Right atrium auricular region (tissue), 2 donors: ENCODE data around the gene CC2D1A. TPM values are rescaled to one million over a fixed set of nuclear protein-coding genes. Genes with fewer than 3 reads are reported as not detected.
A peak's percentile ranks its signal among the peaks of the same experiment; 100 is the strongest.
"Not testable (repeated sequence)": the region's sequence is repeated elsewhere in the genome, so short reads cannot be mapped to it uniquely, and the experiment has no call there.

ENCODE experiments used
- DNase-seq: peaks from one replicate; pipeline ENCODE4 v3.0.0-alpha.2; 2019; ENCODE audit warnings: low spot score
- H3K27ac ChIP-seq, 2 donors: fragments of 200-600 bp; sonication (generic); 1 replicate in 1 of 2; 2 replicates in 1 of 2; pipeline ENCODE4 v1.5.1; 2016 to 2019
- H3K27me3 ChIP-seq, 2 donors: fragments of 200-600 bp; sonication (generic); one replicate each; pipeline versions ENCODE4 v1.5.1 to v1.6.0; 2017 to 2019
- H3K36me3 ChIP-seq: fragments of 200-600 bp; sonication (generic); one replicate; pipeline ENCODE4 v1.5.1; 2016
- H3K4me1 ChIP-seq, 2 donors: fragments of 200-600 bp; sonication (generic); one replicate each; pipeline versions ENCODE4 v1.5.1 to v1.6.0; 2017 to 2019
- H3K4me3 ChIP-seq, 2 donors: fragments of 200-600 bp; sonication (generic); 1 replicate in 1 of 2; 2 replicates in 1 of 2; pipeline ENCODE4 v1.5.1; 2017 to 2019; ENCODE audit warnings: mild to moderate bottlenecking in 1 of 2, moderate library complexity in 1 of 2
- H3K9me3 ChIP-seq, 2 donors: fragments of 200-600 bp; sonication (generic); one replicate each; pipeline ENCODE4 v1.5.1; 2019
- total RNA-seq, 2 donors: library from RNA; depleted of rRNA; stranded (reverse); fragments of >200 nt; gene quantifications; one replicate each; pipeline ENCODE4 v1.1.0, GENCODE V29; 2016
- TF ChIP-seq, protein P1 (sequence below), 2 donors: fragments of 200-600 bp; sonication (generic); IDR thresholded peaks; one replicate each; pipeline ENCODE4 v1.5.1; 2019; ENCODE audit warnings: antibody characterized with exemption in 2 of 2

CC2D1A gene
- total RNA-seq, 2 donors from 2014 or later = 16.1 to 22.6 TPM

GRCh38 chr19:13972368-13973155, 66.6 kb downstream of the CC2D1A start:
- Histone ChIP-seq H3K27me3 (no peaks in the 10 kb centered on the region), H3K36me3 (peaks cover 37% of the 10 kb centered on the region), H3K4me1 (peaks cover 0 to 21% of the 10 kb centered on the region in 2 donors), H3K27ac (no peak overlapping the region), H3K9me3 (no peaks in the 10 kb centered on the region), H3K4me3 (no peak overlapping the region)
- TF ChIP-seq, protein P1, sequence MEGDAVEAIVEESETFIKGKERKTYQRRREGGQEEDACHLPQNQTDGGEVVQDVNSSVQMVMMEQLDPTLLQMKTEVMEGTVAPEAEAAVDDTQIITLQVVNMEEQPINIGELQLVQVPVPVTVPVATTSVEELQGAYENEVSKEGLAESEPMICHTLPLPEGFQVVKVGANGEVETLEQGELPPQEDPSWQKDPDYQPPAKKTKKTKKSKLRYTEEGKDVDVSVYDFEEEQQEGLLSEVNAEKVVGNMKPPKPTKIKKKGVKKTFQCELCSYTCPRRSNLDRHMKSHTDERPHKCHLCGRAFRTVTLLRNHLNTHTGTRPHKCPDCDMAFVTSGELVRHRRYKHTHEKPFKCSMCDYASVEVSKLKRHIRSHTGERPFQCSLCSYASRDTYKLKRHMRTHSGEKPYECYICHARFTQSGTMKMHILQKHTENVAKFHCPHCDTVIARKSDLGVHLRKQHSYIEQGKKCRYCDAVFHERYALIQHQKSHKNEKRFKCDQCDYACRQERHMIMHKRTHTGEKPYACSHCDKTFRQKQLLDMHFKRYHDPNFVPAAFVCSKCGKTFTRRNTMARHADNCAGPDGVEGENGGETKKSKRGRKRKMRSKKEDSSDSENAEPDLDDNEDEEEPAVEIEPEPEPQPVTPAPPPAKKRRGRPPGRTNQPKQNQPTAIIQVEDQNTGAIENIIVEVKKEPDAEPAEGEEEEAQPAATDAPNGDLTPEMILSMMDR (IDR thresholded peaks at IDR 0.05) = no peak
- DNase-seq = no peak

DNA sequence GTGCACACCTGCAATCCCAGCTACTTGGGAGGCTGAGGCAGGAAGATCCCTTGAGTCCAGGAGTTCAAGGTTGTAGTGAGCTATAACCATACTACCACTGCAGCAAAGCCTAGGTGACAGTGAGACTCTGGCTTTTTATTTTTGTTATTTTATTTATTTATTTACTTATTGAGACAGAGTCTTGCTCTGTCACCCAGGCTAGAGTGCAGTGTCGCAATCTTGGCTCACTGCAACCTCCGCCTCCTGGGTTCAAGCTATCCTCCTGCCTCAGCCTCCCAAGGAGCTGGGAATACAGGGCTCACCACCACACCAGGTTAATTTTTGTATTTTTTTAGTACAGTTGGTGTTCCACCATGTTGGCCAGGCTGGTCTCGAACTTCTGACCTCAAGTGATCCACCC, 67.5 kb downstream of the CC2D1A start:
- H3K4me1 ChIP-seq = peaks cover 0 to 30% of the 10 kb centered on the region in 2 donors
- H3K36me3 ChIP-seq = peaks cover 28% of the 10 kb centered on the region
- H3K4me3 ChIP-seq, H3K27me3 ChIP-seq, H3K9me3 ChIP-seq, DNase-seq, H3K27ac ChIP-seq: not testable (repeated sequence)

DNA sequence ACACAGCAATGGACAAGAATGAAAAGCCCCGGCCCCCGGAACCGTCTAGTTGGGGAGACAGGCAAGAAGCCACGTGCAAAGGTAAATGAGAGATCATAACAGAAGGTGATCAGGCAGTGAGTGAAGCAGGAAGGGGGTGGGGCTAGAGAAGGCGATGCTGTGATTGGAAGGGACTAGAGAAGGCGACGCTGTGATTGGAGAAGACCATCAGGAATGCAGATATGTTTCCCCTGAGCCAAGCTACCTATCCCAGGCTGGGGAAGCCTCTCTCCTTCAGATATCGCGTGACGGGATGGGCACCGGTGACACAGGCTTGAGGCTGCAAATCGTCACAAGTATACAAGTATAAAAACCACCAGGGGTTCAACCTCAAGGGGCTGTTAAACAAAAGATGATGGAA, 68.1 kb downstream of the CC2D1A start:
- Histone ChIP-seq H3K9me3 (no peaks in the 10 kb centered on the region), H3K4me1 (peaks cover 0 to 34% of the 10 kb centered on the region in 2 donors), H3K36me3 (peaks cover 22% of the 10 kb centered on the region), H3K27me3 (no peaks in the 10 kb centered on the region), H3K4me3 (no peak overlapping the region), H3K27ac (no peak overlapping the region)
- TF ChIP-seq, protein P1 (IDR thresholded peaks at IDR 0.05) = no peak
- no peak for DNase-seq

DNA sequence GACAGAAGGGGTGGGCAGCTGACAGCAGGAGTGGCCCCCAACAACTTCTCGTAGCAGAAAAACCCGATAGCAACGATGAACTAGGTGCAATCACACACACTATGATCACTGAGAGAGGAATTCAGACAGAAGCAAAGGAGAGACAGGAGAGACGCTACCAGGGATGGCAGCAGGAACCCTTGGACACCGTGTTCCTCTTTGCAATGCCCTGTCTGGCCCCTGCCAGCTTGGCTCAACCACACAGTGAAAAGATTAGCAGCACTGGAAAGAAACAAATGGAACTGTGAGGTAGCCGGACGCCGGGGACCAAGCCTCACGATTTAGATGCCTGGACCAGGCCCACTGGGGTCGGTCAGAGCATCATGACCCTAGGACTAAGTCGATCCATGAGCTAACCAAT, 69.9 kb downstream of the CC2D1A start:
- Histone ChIP-seq H3K9me3 (no peaks in the 10 kb centered on the region), H3K4me1 (peaks cover 0 to 40% of the 10 kb centered on the region in 2 donors), H3K27me3 (no peaks in the 10 kb centered on the region), H3K27ac (peak overlapping the region; percentile 70 to 76), H3K4me3 (no peak overlapping the region), H3K36me3 (peaks cover 9% of the 10 kb centered on the region)
- no peak for DNase-seq
- TF ChIP-seq, protein P1 (IDR thresholded peaks at IDR 0.05) = no peak

GRCh38 chr19:13976446-13976845, 70.4 kb downstream of the CC2D1A start:
- TF ChIP-seq, protein P1 (IDR thresholded peaks at IDR 0.05) = no peak
- no peak for DNase-seq
- peaks cover 0 to 40% of the 10 kb centered on the region in 2 donors for H3K4me1 ChIP-seq
- no peaks in the 10 kb centered on the region for H3K9me3 ChIP-seq
- no peak overlapping the region for H3K4me3 ChIP-seq
- no peaks in the 10 kb centered on the region for H3K27me3 ChIP-seq
- peaks cover 9% of the 10 kb centered on the region for H3K36me3 ChIP-seq
- peak overlapping the region; percentile 70 to 76 for H3K27ac ChIP-seq

DNA sequence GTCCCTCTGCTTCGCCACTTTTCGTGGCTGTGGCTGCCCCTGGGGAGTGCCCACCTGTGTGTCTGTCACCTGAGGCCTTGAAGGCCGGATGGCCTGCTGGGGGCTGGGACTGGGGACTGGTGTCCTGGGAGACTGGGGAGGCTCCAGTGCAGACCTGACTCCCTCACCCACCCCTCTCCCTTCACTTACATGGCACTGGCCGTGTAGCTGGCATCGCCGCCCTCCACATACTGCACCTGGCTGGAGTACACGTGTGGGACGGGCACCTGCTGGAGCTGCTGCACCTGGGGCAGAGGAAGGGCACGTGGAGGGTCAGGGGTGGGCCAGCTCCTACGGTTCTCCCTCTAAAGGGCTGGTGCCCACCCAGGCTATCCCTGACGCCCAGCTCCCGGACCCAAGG, 71.8 kb downstream of the CC2D1A start:
- Histone ChIP-seq H3K9me3 (no peaks in the 10 kb centered on the region), H3K4me1 (peaks cover 0 to 40% of the 10 kb centered on the region in 2 donors), H3K27ac (peak overlapping the region; percentile 70 to 85), H3K27me3 (no peaks in the 10 kb centered on the region), H3K36me3 (peaks cover 8% of the 10 kb centered on the region), H3K4me3 (peak overlapping the region in 1 of 2 donors; percentile 64)
- DNase-seq = no peak
- TF ChIP-seq, protein P1 (IDR thresholded peaks at IDR 0.05) = no peak
